Measurements from ENCODE around the gene ATP6V1D. TPM values are rescaled to one million over a fixed set of nuclear protein-coding genes. Genes with fewer than 3 reads are reported as not detected.

The ATP6V1D gene
- total RNA-seq, 2 donors from 2014 or later, result 39.7 to 40.9 TPM

GRCh38 chr14:67313153-67313552 lies 46.5 kb downstream of the ATP6V1D start:
- no peak overlapping the region for H3K27ac ChIP-seq
- H3K4me1 ChIP-seq, result no peaks in the 10 kb centered on the region
- no peaks in the 10 kb centered on the region for H3K27me3 ChIP-seq
- ATAC-seq (no peak), DNase-seq (no peak)
- no peaks in the 10 kb centered on the region for H3K36me3 ChIP-seq (replicated peaks in 1 of 2; ENCODE audit: insufficient read depth in 1 of 2, low read depth in 2 of 2)
- WGBS, 2 donors, result 22 to 30% methylated on average over 1 of the region's 1 CpG
- intact Hi-C loops (cut with DNase I), result no loop called here
- TF ChIP-seq POLR2A (IDR thresholded peaks at IDR 0.05), result no peak
- no peak for TF ChIP-seq CTCF (IDR thresholded peaks at IDR 0.05)
- H3K9me3 ChIP-seq, result no peaks in the 10 kb centered on the region
- H3K4me3 ChIP-seq, result no peak overlapping the region

- Histone ChIP-seq H3K4me3 (no peak overlapping the region), H3K27me3 (no peaks in the 10 kb centered on the region), H3K27ac (no peak overlapping the region), H3K9me3 (no peaks in the 10 kb centered on the region), H3K36me3 (replicated peaks in 1 of 2; ENCODE audit: insufficient read depth in 1 of 2, low read depth in 2 of 2) (no peaks in the 10 kb centered on the region), H3K4me1 (no peaks in the 10 kb centered on the region)
- TF ChIP-seq POLR2A (IDR thresholded peaks at IDR 0.05) (no peak), CTCF (IDR thresholded peaks at IDR 0.05) (no peak)
- intact Hi-C loops (cut with DNase I), result no loop called here
- ATAC-seq (no peak), DNase-seq (no peak)
- WGBS, 2 donors, result 83 to 87% methylated on average over 2 of the region's 2 CpGs
Measured at GRCh38 chr14:67311868-67312267, 47.7 kb downstream of the ATP6V1D start.

Small RNAs within 50 kb of the gene (small RNA-seq; reads per million reads assigned to genes)
- not detected for gene RF00019

Other genes with a start within 250 kb of the ATP6V1D start
- not detected for gene GARIN2, start 170.4 kb downstream of the ATP6V1D start, total RNA-seq
- gene PALS1, start 118.4 kb downstream of the ATP6V1D start, total RNA-seq, result 10 to 100 TPM in 1 of 2 donors, 1 to 10 TPM in 1; 6.9 to 11.4 TPM
- 10 to 100 TPM; 17.5 to 45.9 TPM for gene EIF2S1, start 524 bp upstream of the ATP6V1D start, total RNA-seq
- 1 to 10 TPM; 7.5 to 9.2 TPM for gene PLEK2, start 52.4 kb upstream of the ATP6V1D start, total RNA-seq
- gene TMEM229B, start 128.9 kb upstream of the ATP6V1D start, total RNA-seq, result 1 to 10 TPM; 2.0 to 4.4 TPM
- 10 to 100 TPM; 32.7 to 54.7 TPM for gene PLEKHH1, start 173.5 kb upstream of the ATP6V1D start, total RNA-seq
- gene PIGH, start 240.5 kb upstream of the ATP6V1D start, total RNA-seq, result 10 to 100 TPM; 14.2 to 30.1 TPM